SH-SY5Y (cell line): ENCODE measurements around the gene IP6K2.

Experiments used
- GATA2 ChIP-seq: IDR thresholded peaks from 2 replicates; pipeline ENCODE4 v1.6.1; 2011; ENCODE audit warnings: mild to moderate bottlenecking, low read depth, low read length
- GATA3 ChIP-seq: IDR thresholded peaks from 2 replicates; pipeline ENCODE4 v1.6.1; 2011; ENCODE audit warnings: low read depth, mild to moderate bottlenecking, low read length, moderate library complexity

- TF ChIP-seq GATA3 (no peak), GATA2 (no peak)
These were observed 56.1 kb downstream of the IP6K2 start for GRCh38 chr3:48660800-48661400.
